ENCODE measurements around the gene FAM89A. TPM values are rescaled to one million over a fixed set of nuclear protein-coding genes. Genes with fewer than 3 reads are reported as not detected.

The FAM89A gene
- total RNA-seq, 4 donors from 2014 or later, result 10.3 to 20.5 (median 16.1) TPM

DNA sequence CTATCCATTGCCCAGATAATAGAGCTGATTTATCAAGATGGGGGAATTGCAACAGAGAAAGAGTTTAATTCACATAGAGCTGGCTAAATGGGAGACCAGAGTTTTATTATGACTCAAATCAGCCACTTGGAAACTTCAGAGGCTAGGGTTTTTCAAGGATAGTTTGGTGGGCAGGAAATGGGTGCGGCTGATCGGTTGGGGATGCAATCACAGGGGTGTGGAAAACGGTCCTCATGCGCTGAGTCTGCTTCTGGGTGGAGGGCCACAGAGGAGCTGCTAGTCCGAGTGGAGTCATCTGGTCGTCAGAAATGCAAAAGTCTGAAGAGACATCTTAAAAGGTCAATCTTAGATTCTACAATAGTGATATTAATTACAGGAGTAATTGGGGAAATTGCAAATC is 32.0 kb upstream of the FAM89A start:
- Histone ChIP-seq H3K27ac (no peak overlapping the region), H3K36me3 (no peaks in the 10 kb centered on the region), H3K27me3 (no peaks in the 10 kb centered on the region), H3K9me3 (no peaks in the 10 kb centered on the region), H3K4me1 (no peaks in the 10 kb centered on the region), H3K4me3 (no peak overlapping the region)
- no peak for TF ChIP-seq POLR2A (IDR thresholded peaks at IDR 0.05)
- TF ChIP-seq, protein P1, sequence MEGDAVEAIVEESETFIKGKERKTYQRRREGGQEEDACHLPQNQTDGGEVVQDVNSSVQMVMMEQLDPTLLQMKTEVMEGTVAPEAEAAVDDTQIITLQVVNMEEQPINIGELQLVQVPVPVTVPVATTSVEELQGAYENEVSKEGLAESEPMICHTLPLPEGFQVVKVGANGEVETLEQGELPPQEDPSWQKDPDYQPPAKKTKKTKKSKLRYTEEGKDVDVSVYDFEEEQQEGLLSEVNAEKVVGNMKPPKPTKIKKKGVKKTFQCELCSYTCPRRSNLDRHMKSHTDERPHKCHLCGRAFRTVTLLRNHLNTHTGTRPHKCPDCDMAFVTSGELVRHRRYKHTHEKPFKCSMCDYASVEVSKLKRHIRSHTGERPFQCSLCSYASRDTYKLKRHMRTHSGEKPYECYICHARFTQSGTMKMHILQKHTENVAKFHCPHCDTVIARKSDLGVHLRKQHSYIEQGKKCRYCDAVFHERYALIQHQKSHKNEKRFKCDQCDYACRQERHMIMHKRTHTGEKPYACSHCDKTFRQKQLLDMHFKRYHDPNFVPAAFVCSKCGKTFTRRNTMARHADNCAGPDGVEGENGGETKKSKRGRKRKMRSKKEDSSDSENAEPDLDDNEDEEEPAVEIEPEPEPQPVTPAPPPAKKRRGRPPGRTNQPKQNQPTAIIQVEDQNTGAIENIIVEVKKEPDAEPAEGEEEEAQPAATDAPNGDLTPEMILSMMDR (IDR thresholded peaks at IDR 0.05), result no peak
- intact Hi-C loops (cut with DNase I; ENCODE audit: low total_unique reads), result no loop called here
- no peak for DNase-seq

DNA sequence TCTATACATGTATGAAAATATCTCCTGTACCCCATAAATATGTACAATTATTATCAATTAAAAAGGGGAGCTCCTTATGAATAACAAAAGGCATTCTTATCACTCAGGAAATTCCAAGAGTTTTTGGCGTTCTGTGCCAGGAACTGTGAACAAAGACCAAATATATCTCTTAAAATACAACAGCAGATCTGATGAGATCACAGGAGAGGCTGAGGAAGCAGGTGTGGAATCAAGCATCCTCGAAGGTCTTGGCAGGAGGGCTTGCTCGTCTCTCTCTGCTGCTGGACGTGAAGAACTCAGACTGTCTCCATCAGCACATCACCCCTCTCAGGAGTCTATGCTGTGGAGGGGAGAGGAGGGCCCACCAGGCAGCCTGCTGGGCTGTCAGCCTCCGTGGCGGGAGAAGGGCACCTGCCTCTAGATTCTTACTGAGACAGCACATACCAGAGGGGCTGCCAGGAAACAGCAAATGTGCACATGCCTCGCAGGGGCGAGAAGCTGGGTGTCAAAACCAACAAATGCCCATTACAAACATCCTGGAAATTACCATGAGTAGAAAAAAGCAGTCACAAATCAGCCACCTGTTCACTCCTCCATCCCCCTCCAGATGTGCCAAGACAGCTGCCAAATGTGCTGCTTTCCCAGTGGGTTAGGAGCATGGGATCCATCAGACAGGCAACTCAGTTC is 30.8 kb upstream of the FAM89A start:
- Histone ChIP-seq H3K9me3 (no peaks in the 10 kb centered on the region), H3K27ac (no peak overlapping the region), H3K4me3 (no peak overlapping the region), H3K36me3 (no peaks in the 10 kb centered on the region), H3K4me1 (no peaks in the 10 kb centered on the region), H3K27me3 (no peaks in the 10 kb centered on the region)
- DNase-seq, result no peak
- TF ChIP-seq POLR2A (IDR thresholded peaks at IDR 0.05), result no peak
- TF ChIP-seq, protein P1 (IDR thresholded peaks at IDR 0.05), result no peak
- intact Hi-C loops (cut with DNase I; ENCODE audit: low total_unique reads), result no loop called here

DNA sequence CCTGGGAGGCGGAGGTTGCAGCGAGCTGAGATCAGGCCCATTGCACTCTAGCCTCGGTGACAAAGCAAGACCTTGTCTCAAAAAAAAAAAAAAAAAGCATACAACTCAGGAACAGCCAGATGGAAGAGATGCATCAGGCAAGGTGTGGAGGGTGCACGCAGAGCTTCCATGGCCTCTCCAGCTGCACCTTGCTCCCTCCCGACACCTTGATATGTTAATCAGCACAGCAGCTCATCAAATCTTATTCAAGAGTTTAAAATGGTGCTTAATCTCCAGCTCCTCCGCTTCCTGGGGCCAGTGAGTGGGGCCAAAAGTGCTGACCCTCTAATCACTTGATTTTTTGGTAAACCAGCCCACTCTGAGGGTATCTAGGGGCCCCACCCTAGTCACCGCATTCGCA is 29.3 kb upstream of the FAM89A start:
- no peaks in the 10 kb centered on the region for H3K4me1 ChIP-seq
- TF ChIP-seq, protein P1 (IDR thresholded peaks at IDR 0.05), result no peak
- TF ChIP-seq POLR2A (IDR thresholded peaks at IDR 0.05), result no peak
- DNase-seq, result no peak
- H3K27ac ChIP-seq, result no peak overlapping the region
- intact Hi-C loops (cut with DNase I; ENCODE audit: low total_unique reads), result no loop called here
- no peak overlapping the region for H3K4me3 ChIP-seq
- no peaks in the 10 kb centered on the region for H3K9me3 ChIP-seq
- no peaks in the 10 kb centered on the region for H3K36me3 ChIP-seq
- H3K27me3 ChIP-seq, result no peaks in the 10 kb centered on the region

DNA sequence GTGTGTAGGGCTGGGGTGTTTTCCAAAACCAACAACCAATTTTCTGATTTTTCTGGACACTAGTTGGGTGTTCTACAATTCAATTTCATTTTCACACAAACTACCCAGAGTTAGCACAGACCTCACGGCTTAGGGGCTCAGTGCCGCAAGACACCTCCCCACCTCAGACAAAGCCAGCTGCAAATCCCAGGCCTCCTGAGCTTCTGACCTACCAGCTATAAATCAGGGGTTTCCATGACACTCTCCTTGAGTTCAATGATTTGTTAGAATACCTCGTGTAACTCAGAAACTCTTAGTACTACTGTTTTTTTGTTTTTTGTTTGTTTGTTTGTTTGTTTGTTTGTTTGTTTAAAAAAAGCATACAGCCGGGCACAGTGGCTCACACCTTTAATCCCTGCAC is 28.7 kb upstream of the FAM89A start:
- no peak overlapping the region for H3K27ac ChIP-seq
- TF ChIP-seq, protein P1 (IDR thresholded peaks at IDR 0.05), result no peak
- no peak for TF ChIP-seq POLR2A (IDR thresholded peaks at IDR 0.05)
- DNase-seq, result no peak
- no peaks in the 10 kb centered on the region for H3K9me3 ChIP-seq
- no peak overlapping the region for H3K4me3 ChIP-seq
- no peaks in the 10 kb centered on the region for H3K4me1 ChIP-seq
- H3K27me3 ChIP-seq, result no peaks in the 10 kb centered on the region
- intact Hi-C loops (cut with DNase I; ENCODE audit: low total_unique reads), result no loop called here
- no peaks in the 10 kb centered on the region for H3K36me3 ChIP-seq

DNA sequence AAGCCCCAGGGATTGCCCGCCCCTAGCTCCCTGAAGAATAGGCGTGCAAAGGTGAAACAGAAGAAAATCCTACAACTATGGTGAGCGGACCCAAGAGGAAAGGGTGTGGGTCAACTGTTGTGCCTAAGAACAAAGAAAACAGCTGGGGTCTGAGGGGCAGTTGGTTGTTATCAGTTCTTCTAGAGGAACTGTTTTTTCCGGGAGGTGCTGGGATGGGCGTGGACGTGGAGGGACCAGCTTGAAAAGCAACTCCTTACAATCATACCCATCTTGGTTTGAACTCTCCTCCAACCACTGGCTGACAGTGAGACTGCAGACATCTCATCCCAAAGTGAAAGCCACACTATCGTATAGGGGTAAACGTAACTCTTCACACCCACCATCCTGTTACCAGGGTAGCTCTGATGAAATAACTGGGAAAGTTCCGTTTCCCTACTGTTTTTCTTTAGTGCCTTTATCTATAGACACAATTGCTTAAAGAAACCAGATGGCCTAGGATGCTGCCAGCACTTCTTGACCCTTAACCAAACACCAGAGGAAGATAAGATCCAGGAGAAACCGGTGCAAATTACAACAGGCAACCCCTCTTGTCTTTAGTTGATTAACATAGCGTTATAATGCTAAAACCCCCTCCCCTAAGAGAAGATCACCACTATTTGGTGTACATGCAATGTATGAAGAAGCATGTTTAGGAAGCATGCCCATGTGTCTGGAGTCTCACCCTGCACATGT is 25.6 kb upstream of the FAM89A start:
- intact Hi-C loops (cut with DNase I; ENCODE audit: low total_unique reads), result no loop called here
- Histone ChIP-seq H3K27ac (no peak overlapping the region), H3K36me3 (no peaks in the 10 kb centered on the region), H3K4me1 (no peaks in the 10 kb centered on the region), H3K4me3 (no peak overlapping the region), H3K9me3 (no peaks in the 10 kb centered on the region), H3K27me3 (no peaks in the 10 kb centered on the region)
- no peak for TF ChIP-seq POLR2A (IDR thresholded peaks at IDR 0.05)
- TF ChIP-seq, protein P1 (IDR thresholded peaks at IDR 0.05), result no peak
- DNase-seq, result no peak
